Measurements from ENCODE around the gene PER3.

The PER3 gene

GRCh38 chr1:7783826-7784491, at the start of gene PER3:
Gene PER3 (plus strand): TSS chr1:7784291. CDS start chr1:7784878, 587 bp downstream.
- peak in 55 of 56 donors; percentile 86 to 99 (median 96) for DNase-seq

DNA sequence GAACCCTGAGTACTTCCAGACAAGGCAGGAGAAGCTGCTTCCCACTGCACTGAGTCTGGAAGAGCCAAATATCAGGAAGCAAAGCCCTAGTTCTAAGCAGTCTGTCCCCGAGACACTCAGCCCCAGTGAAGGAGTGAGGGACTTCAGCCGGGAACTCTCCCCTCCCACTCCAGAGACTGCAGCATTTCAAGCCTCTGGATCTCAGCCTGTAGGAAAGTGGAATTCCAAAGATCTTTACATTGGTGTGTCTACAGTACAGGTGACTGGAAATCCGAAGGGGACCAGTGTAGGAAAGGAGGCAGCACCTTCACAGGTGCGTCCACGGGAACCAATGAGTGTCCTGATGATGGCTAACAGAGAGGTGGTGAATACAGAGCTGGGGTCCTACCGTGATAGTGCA, 46.0 kb upstream of the PER3 start:
- no peak for DNase-seq

DNA sequence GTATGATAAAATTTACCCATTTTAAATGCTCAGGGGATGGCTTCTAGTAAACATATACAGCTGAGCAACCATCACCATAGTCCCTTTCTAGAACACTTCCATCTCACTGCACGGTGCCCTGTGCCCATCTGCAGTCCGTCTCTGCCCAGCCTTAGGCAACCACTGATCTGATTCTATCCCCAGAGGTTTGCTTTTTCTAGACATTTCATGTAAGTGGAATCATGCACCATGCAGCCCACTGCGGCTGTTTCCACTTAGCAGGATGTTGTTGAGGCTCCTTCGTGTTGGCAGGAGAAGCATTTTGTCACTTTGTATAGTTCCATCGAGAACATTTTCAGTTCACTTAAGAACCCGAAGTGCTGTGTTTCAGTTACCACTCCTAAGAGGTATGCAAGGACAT, 40.7 kb upstream of the PER3 start:
- DNase-seq: no peak

DNA sequence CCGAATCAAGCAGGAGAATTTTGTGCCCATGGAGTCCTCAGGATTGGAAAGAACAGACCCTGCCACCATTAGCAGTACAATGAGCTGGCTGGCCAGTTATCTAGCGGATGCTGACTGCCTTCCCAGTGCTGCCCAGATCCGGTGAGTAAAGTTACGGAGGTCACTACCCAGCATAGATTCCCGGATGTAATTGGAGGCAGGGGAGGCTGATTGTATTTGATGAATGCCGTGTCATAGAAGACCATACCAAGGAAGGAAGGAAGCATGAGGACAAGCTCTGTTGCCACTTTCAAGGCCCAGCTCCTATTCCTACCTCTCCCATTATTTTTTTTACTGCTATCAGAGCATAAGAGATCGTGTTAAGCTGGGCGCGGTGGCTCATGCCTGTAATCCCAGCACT, 39.2 kb upstream of the PER3 start:
- no peak for DNase-seq

DNA sequence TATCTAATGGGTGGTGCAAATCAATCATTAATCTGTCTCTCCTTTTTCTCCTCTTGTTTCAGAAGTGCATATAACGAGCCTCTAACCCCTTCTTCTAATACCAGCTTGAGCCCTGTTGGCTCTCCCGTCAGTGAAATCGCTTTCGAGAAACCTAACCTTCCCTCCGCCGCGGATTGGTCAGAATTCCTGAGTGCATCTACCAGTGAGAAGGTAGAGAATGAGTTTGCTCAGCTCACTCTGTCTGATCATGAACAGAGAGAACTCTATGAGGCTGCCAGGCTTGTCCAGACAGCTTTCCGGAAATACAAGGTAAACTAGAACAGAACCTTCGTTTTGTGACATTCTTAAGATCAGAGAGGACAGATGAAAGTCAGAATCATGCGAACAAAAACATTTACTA, 38.3 kb upstream of the PER3 start:
- DNase-seq: no peak

GRCh38 chr1:7747605-7748004, 36.5 kb upstream of the PER3 start:
- no peak for DNase-seq

GRCh38 chr1:7749126-7749525, 35.0 kb upstream of the PER3 start:
- DNase-seq: no peak

DNA sequence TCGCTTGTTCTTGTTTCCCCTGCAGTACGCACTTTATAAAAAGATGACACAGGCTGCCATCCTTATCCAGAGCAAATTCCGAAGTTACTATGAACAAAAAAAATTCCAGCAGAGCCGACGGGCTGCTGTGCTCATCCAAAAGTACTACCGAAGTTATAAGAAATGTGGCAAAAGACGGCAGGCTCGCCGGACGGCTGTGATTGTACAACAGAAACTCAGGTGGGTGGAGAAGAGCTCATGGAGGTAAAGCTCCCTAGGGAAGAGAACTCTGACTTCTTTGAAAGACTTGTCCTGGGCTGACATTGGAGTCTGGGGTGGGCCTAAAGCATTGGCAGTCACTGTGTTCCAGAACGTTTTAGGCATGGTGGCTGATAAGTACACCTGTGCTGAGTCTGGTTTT, 32.9 kb upstream of the PER3 start:
- DNase-seq: no peak

DNA sequence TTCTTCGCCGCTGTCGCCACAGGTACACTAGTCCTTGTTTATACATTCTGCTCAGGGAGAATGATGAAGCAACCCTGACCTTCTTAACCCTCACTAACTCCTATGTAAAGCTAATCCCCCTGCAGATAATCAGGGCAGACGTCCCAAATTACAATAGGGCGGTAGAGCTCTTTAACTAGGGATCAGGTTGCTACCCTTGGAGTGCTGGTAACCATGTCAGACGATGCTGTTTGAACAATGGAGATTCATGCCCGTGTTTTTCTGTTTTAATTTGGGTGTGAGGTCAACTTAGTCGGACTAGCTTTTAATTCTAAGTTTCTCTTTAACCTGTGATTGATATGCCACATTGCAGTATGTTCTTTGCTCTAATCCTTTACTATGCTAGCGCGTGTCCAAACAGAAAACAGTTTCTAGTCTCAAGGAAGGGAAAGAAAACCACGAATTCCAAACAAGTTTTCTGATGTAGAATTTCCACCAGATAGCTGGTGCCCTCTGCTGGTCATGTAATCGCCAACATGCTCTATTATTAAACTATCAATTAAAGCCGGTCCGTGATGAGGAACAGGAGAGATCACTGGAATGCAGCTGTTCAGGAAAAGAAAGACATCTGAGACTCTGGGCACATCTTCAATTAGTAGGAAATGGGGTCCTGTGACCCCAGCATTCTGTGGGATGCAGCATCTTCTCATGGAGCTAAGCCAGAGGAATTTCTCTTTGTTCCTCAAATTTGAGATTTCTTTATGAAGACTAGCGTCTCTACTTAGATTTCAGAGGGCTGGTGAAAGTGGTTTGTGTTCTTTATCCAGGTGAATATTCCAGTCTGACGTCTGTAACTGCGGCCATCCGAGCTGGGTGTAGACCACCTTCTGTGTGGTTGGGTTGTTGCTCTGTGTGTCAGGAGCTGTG, 31.3 kb upstream of the PER3 start:
- peak in 41 of 56 donors; percentile 4 to 89 (median 27) for DNase-seq

- DNase-seq: no peak
These were observed 30.4 kb upstream of the PER3 start for GRCh38 chr1:7753641-7754040.

DNA sequence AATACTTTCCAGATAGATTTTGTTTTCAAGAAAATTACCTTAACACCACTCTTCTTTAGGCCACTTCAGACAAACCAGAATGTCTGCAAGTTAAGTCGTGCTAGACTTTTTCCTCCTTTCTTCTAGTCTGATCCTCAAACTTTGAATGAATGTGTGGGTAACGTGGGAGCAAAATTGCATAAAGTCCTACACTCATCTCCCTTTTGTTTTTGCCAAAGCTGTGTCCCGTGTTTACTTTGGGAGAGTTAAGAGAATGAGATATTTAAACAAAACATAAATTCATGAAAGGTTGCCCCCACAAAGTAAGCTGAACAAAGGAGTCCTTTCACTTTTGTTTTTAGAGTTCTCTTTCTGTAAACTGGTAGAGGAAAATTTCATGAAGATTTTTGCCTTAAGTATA, 29.9 kb upstream of the PER3 start:
- DNase-seq: no peak

DNA sequence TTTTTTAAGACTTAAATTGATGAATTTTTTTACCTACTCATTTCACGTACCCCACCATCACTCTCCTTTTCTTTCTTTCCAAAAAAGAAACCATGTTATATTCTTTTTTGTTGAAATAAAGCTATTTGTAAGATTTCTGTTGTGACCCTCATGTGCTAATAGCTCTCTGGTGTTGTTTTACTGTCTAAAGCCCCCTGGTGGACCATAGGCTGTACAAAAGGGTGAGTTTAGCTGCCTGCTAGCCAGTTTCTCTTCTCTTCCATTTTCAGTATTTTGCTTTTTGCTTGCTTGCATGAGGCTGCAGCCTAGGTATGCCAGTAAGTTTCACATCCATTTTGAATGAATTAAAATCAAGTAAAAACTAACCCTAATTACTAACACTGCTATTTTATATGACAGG, 28.6 kb upstream of the PER3 start:
- no peak for DNase-seq

DNA sequence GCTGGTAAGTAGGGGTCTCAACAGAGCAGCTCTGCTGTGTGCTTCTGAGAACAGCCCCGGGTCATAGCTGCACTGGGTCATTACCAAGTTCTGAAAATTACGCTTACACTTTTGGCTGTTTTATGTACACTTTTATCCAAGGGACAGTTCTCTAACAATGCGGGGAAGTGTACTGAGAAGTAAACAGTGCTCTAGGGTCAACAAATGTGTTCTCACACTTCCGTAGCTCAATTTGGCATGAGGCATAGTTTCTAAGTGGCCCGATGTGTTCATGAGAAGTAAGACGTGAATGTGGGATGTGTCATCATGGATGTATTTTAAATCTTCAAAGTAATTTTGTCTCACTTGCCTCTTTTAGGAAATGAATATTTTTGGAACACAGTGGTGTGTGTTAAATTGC, 23.8 kb upstream of the PER3 start:
- DNase-seq: no peak

- no peak for DNase-seq
These were observed 23.0 kb upstream of the PER3 start for GRCh38 chr1:7761103-7761502.

DNA sequence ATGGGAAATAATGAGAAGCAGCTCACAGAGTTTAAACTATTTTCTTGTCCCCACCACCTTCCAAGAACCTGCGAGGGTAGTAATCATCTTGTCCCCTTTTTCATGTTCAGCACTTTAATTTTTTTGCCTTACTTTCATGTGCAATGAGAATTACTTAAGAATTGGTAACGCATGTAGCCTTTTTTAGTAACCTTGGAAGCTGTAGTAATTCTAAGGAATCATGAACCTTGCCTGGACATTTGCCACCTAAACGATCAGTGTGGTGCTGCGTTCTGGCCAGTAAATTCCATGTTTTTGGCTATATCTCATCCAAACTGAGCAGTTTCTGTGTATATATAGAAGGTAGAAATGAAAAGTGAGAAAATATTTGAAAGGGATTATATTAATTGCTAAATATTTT, 16.9 kb upstream of the PER3 start:
- DNase-seq: no peak

- no peak for DNase-seq
These were observed 15.5 kb upstream of the PER3 start for GRCh38 chr1:7768583-7768982.

DNA sequence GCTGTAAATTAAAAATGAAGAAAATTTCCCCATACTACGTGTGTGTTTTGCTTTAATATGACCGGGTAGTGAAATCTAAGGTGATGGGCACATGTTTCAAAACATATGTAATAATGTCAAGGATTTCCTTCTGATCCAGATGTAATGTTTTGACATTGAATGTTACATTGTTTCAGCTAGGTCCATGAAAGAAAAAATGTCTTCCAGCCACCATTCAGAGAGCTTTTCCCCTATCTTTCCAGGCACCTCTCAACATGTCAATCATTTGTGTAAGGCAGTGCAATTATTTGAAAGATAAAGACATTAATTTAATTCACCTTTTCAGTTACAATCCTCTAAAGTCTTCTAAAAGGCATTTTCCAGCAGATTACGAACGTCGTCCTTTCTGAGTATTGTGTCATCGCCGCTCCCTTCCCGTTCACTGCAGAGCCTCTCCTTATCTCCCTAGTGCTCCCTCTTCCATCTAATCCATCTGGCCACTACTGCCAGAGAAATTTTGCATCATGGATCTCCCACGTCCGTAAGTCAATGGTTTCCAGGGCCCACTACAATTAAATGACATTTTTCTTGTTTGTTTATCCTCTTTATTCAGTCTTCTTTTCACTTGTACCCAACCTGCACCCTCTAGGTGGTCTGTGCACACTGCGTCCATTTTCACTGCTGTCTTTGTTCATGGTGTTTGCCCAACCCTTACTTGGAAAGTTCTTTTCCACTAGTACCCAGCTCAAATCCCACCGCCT, 14.2 kb upstream of the PER3 start:
- no peak for DNase-seq

- no peak for DNase-seq
These were observed 13.5 kb upstream of the PER3 start for GRCh38 chr1:7770669-7770996.

- peak; percentile 25 to 90 (median 80) for DNase-seq
These were observed 12.9 kb upstream of the PER3 start, which contains the start of gene VAMP3 for GRCh38 chr1:7770997-7771822. Gene VAMP3 (plus strand): TSS chr1:7771296. CDS start chr1:7771384, 88 bp downstream.

DNA sequence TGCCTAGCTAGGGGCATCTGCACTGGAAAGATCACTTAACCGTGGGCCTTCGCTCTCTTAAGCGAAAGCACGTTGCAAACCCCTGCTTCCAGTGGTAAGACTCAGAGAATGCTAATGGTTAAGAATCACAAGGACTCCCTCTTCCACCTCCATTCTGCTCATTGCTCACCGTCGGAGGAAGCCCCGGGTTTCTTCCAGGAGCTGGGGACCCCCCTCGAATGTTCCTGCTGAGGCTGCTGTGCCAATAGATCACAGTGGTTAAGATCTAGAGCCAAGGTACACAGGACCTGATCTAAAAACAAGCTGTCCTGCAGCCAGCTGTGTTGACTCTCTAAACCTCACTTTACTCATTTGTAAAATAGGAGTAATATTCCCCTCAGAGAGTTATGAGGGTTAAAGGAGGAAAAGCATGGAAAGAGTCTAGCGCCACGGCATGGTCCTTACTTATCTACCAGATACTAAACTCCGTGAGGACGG, 12.2 kb upstream of the PER3 start:
- no peak for DNase-seq

DNA sequence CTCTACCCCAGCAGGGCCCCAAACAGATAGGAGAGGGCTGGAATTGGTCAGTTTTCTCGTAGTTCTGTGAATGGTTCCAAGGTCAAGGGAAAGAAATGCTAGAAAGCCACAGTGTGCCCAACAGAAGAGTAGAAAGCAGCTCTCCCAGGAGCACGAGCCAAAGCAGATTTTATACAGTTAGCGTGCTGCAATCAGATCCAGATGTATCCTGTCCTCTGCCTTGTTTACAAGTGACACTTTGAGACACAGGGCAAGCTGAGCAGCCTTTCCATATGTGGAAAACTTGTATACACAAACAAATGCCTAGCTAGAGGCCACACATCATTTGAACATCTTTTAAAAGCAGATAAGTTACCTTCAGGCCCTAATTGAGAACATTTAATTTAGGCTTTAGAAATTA, 6.5 kb upstream of the PER3 start:
- no peak for DNase-seq

All from amygdala (tissue), 56 donors.